HG03060 (cell line): ENCODE measurements around the gene SPAG6.

ENCODE experiments used
- ATAC-seq: cut with Tn5 transposase; IDR thresholded peaks from one replicate; pipeline ENCODE4 v1.9.1; 2021; ENCODE audit warnings: low read depth, moderate number of reproducible peaks; ENCODE audit not compliant: unreplicated experiment

The SPAG6 gene

GRCh38 chr10:22455068-22455857, 110.0 kb downstream of the SPAG6 start:
- ATAC-seq: no peak

- ATAC-seq: no peak
These were observed 111.2 kb downstream of the SPAG6 start for GRCh38 chr10:22456486-22456885.

GRCh38 chr10:22458272-22459038, 113.2 kb downstream of the SPAG6 start:
- no peak for ATAC-seq

DNA sequence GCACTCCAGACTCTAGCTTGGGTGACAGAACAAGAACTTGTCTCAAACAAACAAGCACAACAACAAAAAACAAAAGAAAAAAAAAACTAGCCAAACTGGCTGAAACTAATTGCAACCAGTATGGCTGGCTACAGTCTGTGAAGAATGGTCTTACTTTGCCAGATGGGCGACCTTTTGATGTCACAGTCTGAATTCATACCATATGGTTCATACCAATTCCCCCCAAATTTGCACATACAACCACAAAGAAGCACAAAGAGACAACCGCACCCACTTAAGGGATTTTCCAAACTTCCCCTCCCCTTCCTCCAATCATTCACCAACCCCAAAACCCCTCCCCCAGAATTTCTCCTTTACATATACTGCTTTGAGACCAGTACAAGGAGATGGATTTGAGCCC, 114.2 kb downstream of the SPAG6 start:
- ATAC-seq: no peak

GRCh38 chr10:22460101-22460500, 114.8 kb downstream of the SPAG6 start:
- no peak for ATAC-seq

GRCh38 chr10:22460531-22461403, 115.5 kb downstream of the SPAG6 start:
- no peak for ATAC-seq

- ATAC-seq: no peak
These were observed 116.6 kb downstream of the SPAG6 start for GRCh38 chr10:22461891-22462290.

DNA sequence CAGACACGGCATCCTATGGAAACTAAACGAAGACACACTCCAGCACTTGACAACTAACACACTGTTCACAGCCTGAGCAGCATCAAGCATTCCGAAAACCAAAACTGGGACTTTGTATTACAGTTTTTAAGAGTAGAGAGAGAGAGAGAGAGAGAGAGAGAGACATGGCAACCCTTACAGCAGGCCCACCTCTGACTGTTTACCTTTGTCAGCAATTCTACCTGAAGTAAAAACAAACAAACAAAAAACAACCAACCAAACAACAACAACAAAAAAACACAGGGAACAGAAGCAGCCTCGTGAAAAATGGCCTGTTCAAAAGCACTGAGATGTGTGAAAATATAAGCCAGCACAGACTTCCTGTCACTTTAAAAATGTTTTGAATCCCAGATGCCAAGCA, 118.0 kb downstream of the SPAG6 start:
- ATAC-seq: no peak

DNA sequence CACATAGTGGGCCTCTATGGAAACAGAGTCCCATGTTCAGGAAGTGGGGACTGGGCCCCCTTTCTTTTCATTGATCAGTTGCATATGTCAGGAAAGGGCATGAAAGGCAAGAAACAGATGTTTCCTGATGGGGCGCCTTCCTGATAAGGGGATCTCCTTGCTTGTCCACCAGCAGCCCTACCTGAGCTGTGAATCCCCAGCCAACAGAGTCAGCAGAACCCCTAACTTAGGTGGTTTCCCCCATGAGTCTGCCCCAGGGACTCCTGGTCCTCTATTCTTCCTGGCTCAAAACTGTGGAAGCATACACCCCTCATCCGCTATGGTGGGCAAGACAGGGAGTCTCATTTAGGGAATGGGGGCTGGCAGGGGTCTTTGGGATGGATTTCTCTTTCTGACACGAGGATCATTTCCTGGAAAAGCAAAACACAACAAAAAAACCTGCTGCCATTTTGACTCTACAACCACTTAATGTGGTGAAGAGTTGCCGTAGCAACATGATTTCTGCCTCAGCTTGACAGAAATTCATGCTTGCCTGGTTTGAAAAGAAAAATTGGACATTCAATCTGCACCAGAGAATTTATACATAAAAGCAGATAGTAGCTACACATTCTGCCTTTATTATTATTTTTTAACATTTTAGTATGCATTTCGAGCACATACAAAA, 119.8 kb downstream of the SPAG6 start:
- no peak for ATAC-seq

DNA sequence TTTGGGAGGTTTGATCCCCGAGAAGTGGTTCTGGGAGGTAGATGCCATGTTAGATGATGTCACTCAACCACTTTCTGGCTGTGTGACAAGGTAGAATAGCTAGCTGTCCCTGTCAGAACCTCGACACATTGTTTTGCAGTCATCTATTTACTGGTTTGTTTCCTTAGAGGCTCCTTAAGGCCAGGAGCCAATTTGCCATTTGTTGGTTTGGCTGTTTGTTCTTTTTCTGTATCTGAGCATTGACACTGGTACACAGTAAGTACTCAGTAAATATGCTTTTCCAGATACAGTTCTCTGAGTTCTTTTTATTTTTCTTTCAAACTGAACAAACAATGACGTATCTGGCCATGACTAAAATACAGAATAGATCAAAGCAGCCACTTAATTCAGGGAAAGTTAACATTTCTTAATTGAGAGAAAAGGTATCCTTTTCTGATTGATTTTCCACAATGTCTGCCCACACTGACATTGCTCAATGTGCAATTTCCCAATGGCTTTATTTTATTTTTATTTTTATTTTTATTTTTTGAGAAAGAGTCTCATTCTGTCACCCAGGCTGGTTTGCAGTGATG, 121.6 kb downstream of the SPAG6 start:
- no peak for ATAC-seq
